OCI-LY7 (cell line): ENCODE results near the gene MPV17. TPM values are rescaled to one million over a fixed set of nuclear protein-coding genes. Genes with fewer than 3 reads are reported as not detected.

ENCODE experiments used
- BruUV-seq: library from RNA; stranded (reverse); fragments of 400-500 nt; replicated peaks from 2 replicates; lab custom pipeline; 2021; lab: Mats Ljungman, UMichigan
- CTCF ChIA-PET: fragments of 300-600 bp; sonication (Branson Sonifier 250); formaldehyde crosslinking; loops from one replicate; lab custom pipeline; 2022; ENCODE audit warnings: antibody characterized with exemption; ENCODE audit not compliant: unreplicated experiment; lab: Charles Lee
- POLR2A ChIA-PET: fragments of 300-600 bp; sonication (Branson Sonifier 250); formaldehyde crosslinking; loops from one replicate; lab custom pipeline; 2022; ENCODE audit warnings: antibody characterized with exemption; lab: Charles Lee
- DNase-seq: peaks from one replicate; pipeline ENCODE4 v3.0.0-alpha.2; 2015; ENCODE audit warnings: low spot score
- H2AFZ ChIP-seq: fragments of 200-600 bp; sonication (generic), shearing (Covaris generic); 2 replicates; pipeline ENCODE4 v1.6.1; 2014; ENCODE audit warnings: mild to moderate bottlenecking, antibody characterized with exemption, low read length, moderate library complexity
- H3K27ac ChIP-seq: fragments of 200-600 bp; sonication (generic); 2 replicates; pipeline ENCODE4 v1.5.1; 2014; ENCODE audit warnings: mixed run types, low read depth, mild to moderate bottlenecking, moderate library complexity, low read length, inconsistent platforms; ENCODE audit not compliant: poor library complexity, severe bottlenecking
- H3K36me3 ChIP-seq: fragments of 200-600 bp; sonication (generic); 2 replicates; pipeline ENCODE4 v1.6.1; 2014; ENCODE audit warnings: mild to moderate bottlenecking, antibody characterized with exemption, low read length, moderate library complexity, mixed read lengths; ENCODE audit not compliant: insufficient read depth
- H3K4me1 ChIP-seq: fragments of 200-600 bp; sonication (generic); 2 replicates; pipeline ENCODE4 v1.5.1; 2014; ENCODE audit warnings: mild to moderate bottlenecking, low read length; ENCODE audit not compliant: insufficient read depth, poor library complexity, severe bottlenecking
- H3K4me2 ChIP-seq: fragments of 200-600 bp; sonication (generic); 2 replicates; pipeline ENCODE4 v1.6.1; 2014; ENCODE audit warnings: mild to moderate bottlenecking, low read length
- H3K4me3 ChIP-seq: fragments of 200-600 bp; sonication (generic); 2 replicates; pipeline ENCODE4 v1.5.1; 2014; ENCODE audit warnings: mild to moderate bottlenecking, low read depth, low read length; ENCODE audit not compliant: poor library complexity, severe bottlenecking
- H3K79me2 ChIP-seq: fragments of 200-600 bp; sonication (generic); 2 replicates; pipeline ENCODE4 v1.6.1; 2016; ENCODE audit warnings: low read depth, mild to moderate bottlenecking, low read length, moderate library complexity, mixed read lengths; ENCODE audit not compliant: insufficient read depth
- H3K9me2 ChIP-seq: fragments of 200-600 bp; sonication (generic); 2 replicates; pipeline ENCODE4 v1.6.1; 2016; ENCODE audit warnings: mild to moderate bottlenecking, low read length, mixed read lengths; ENCODE audit not compliant: insufficient read depth
- H3K9me3 ChIP-seq: fragments of 200-600 bp; sonication (generic); 2 replicates; pipeline ENCODE4 v1.6.1; 2014; ENCODE audit warnings: mild to moderate bottlenecking, mixed run types, low read length, mixed read lengths
- H4K20me1 ChIP-seq: fragments of 200-600 bp; sonication (generic); 2 replicates; pipeline ENCODE4 v1.6.1; 2014; ENCODE audit warnings: mild to moderate bottlenecking, antibody characterized with exemption, low read length, moderate library complexity, mixed read lengths; ENCODE audit not compliant: insufficient read depth
- EZH2phosphoT487 ChIP-seq: fragments of 200-600 bp; sonication (generic); IDR thresholded peaks from 2 replicates; pipeline ENCODE4 v1.6.1; 2018; ENCODE audit warnings: low read depth, borderline replicate concordance, mild to moderate bottlenecking, mixed run types, antibody characterized with exemption, low read length, moderate library complexity, mixed read lengths
- intact Hi-C: fragments of 100-400 bp; cut with micrococcal nuclease; formaldehyde crosslinking; loops from one replicate; pipeline ENCODE4 v1.10.0; 2022; ENCODE audit not compliant: unreplicated experiment
- total RNA-seq, 2 experiments: library from RNA; depleted of rRNA in 1 of 2; stranded (reverse); fragments of >200 nt in 1 of 2; shearing (Covaris generic) in 1 of 2; gene quantifications; 2 replicates each; pipeline ENCODE4 v1.2.3, GENCODE V29; 2014 to 2022
- TF ChIP-seq, protein P1 (sequence below): fragments of 200-600 bp; sonication (generic); conservative IDR thresholded peaks from 2 replicates; pipeline ENCODE4 v1.5.1; 2014; ENCODE audit warnings: mild to moderate bottlenecking, antibody characterized with exemption, low read length, moderate library complexity, mixed read lengths

The MPV17 gene
- total RNA-seq, 2 experiments from 2014 or later = 63.9 to 109 TPM

DNA sequence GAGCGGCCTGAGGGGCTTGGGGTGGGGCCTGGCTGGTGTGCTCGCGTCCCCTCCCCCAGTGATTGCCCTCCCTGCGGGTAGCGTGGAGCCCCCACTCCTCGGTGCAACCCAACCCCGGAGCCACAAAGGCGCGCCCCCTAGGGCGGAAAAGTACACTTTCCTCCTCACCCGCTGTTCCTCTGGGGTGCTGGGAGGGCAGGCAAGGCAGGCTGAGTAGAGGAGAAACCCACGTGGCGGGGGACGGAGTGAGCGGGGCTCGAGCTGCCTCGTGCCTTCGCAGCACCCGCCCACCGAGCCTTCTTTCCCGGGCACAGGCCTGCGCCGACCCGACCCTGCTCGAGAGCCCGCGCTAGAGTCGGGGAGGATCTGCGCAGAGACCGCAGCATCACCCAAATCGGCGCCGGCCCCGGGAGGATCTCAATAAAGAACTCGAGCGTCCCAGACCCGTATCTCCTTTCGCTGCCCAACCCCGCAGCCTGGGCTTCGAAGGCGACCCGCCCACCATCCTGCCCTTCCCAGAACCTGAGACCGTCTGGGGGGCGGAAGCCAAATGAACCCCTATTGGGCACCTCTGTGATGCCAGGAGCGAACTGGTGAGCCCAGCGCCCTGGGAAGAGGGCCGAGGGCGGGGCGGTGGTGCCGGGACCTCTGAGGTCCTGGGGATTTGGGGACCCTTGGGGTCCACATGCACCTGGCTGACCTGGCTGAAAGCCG is 16.2 kb downstream of the MPV17 start:
- H3K4me3 ChIP-seq = no peak overlapping the region
- no peaks in the 10 kb centered on the region for H4K20me1 ChIP-seq
- no peaks in the 10 kb centered on the region for H3K79me2 ChIP-seq
- intact Hi-C loops = no loop called here
- H3K9me3 ChIP-seq = no peaks in the 10 kb centered on the region
- H2AFZ ChIP-seq = no peak overlapping the region
- TF ChIP-seq EZH2phosphoT487 = no peak
- TF ChIP-seq, protein P1, sequence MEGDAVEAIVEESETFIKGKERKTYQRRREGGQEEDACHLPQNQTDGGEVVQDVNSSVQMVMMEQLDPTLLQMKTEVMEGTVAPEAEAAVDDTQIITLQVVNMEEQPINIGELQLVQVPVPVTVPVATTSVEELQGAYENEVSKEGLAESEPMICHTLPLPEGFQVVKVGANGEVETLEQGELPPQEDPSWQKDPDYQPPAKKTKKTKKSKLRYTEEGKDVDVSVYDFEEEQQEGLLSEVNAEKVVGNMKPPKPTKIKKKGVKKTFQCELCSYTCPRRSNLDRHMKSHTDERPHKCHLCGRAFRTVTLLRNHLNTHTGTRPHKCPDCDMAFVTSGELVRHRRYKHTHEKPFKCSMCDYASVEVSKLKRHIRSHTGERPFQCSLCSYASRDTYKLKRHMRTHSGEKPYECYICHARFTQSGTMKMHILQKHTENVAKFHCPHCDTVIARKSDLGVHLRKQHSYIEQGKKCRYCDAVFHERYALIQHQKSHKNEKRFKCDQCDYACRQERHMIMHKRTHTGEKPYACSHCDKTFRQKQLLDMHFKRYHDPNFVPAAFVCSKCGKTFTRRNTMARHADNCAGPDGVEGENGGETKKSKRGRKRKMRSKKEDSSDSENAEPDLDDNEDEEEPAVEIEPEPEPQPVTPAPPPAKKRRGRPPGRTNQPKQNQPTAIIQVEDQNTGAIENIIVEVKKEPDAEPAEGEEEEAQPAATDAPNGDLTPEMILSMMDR = no peak
- ChIA-PET POLR2A (no interaction called here), CTCF (no interaction called here)
- no peak overlapping the region for H3K27ac ChIP-seq
- no peaks in the 10 kb centered on the region for H3K9me2 ChIP-seq
- no TSS peak for BruUV-seq
- no peak for DNase-seq
- peaks cover 14% of the 10 kb centered on the region for H3K4me1 ChIP-seq
- H3K4me2 ChIP-seq = no peak overlapping the region
- peaks cover 6% of the 10 kb centered on the region for H3K36me3 ChIP-seq

- Histone ChIP-seq H3K27ac (no peak overlapping the region), H4K20me1 (no peaks in the 10 kb centered on the region), H3K9me2 (no peaks in the 10 kb centered on the region), H3K4me3 (no peak overlapping the region), H3K79me2 (no peaks in the 10 kb centered on the region), H3K9me3 (no peaks in the 10 kb centered on the region), H3K4me1 (peaks cover 14% of the 10 kb centered on the region), H2AFZ (no peak overlapping the region), H3K4me2 (no peak overlapping the region), H3K36me3 (peaks cover 6% of the 10 kb centered on the region; the same call in 1 of the 2 replicates)
- no TSS peak for BruUV-seq
- no peak for TF ChIP-seq EZH2phosphoT487
- TF ChIP-seq, protein P1 = no peak
- POLR2A ChIA-PET = no interaction called here
- CTCF ChIA-PET = no interaction called here
- no peak for DNase-seq
- intact Hi-C loops = no loop called here
Measured at GRCh38 chr2:27306136-27306535, 16.8 kb downstream of the MPV17 start.

DNA sequence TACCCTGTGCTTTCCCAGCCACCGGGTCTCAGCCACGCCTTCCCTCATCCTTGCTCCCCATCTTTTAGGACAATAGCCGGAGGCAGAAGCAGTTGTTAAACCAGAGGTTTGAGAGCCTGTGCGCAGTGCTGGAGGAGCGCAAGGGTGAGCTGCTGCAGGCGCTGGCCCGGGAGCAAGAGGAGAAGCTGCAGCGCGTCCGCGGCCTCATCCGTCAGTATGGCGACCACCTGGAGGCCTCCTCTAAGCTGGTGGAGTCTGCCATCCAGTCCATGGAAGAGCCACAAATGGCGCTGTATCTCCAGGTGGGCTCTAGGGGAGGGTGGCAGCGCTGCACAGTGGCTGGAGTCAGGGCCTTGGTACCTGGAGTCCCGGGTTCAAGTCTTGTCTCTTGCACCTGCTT is 17.4 kb downstream of the MPV17 start:
- no peak for TF ChIP-seq EZH2phosphoT487
- intact Hi-C loops = no loop called here
- H3K4me3 ChIP-seq = no peak overlapping the region
- no peaks in the 10 kb centered on the region for H4K20me1 ChIP-seq
- DNase-seq = no peak
- no peak overlapping the region for H3K27ac ChIP-seq
- no TSS peak for BruUV-seq
- ChIA-PET CTCF (no interaction called here), POLR2A (interaction anchor here (0.8 kb wide), 1 partner anchor 18 kb away, joined by 4 read pairs; no protein-coding TSS in a partner anchor)
- H3K9me3 ChIP-seq = no peaks in the 10 kb centered on the region
- no peaks in the 10 kb centered on the region for H3K79me2 ChIP-seq
- peaks cover 6% of the 10 kb centered on the region; the same call in 1 of the 2 replicates for H3K36me3 ChIP-seq
- H2AFZ ChIP-seq = no peak overlapping the region
- H3K4me1 ChIP-seq = peaks cover 14% of the 10 kb centered on the region
- H3K4me2 ChIP-seq = no peak overlapping the region
- H3K9me2 ChIP-seq = no peaks in the 10 kb centered on the region
